Measurements from ENCODE around the gene ABCC2.

Gene ABCC2

DNA sequence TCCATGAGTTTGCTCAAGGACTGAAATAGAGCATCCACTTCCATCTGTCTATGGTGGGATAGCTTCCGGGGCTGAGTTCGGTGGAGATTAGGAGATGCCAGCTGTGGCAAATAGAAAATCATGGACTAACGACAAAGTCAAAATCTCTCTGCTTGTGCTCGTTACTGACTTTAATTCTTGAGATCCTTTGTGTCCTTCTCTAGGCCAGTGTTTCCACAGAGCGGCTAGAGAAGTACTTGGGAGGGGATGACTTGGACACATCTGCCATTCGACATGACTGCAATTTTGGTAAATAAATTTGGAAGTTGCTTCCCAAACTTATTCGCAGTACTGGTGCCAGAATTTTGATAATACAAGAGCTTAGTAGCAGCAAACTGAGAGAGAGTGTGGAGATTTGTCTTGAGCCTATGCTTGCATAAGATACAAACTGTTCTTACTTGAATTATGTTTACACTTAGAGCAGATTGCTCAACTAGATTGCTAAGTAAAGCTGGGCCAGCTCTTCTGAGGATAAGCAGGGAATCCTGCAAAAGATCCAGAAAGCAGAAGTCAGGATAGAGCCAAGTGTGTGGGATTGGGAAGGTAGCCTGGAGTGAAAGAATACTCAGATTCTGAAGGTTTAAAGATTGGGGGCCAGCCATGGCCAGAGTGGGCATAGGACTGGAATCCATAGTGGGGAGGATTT is 27.6 kb downstream of the ABCC2 start:
- H3K4me1 ChIP-seq (ENCODE audit: insufficient read depth, poor library complexity, severe bottlenecking) = no peaks in the 10 kb centered on the region
- H3K9me3 ChIP-seq (ENCODE audit: severe bottlenecking) = no peaks in the 10 kb centered on the region
- H3K27ac ChIP-seq (ENCODE audit: poor library complexity, severe bottlenecking) = no peak overlapping the region
- no peaks in the 10 kb centered on the region for H3K36me3 ChIP-seq (ENCODE audit: low read depth)
- H3K4me3 ChIP-seq (ENCODE audit: severe bottlenecking) = no peak overlapping the region
- DNase-seq (ENCODE audit: low spot score) (no peak), ATAC-seq (ENCODE audit: low read depth) (no peak)
- TF ChIP-seq, protein P1, sequence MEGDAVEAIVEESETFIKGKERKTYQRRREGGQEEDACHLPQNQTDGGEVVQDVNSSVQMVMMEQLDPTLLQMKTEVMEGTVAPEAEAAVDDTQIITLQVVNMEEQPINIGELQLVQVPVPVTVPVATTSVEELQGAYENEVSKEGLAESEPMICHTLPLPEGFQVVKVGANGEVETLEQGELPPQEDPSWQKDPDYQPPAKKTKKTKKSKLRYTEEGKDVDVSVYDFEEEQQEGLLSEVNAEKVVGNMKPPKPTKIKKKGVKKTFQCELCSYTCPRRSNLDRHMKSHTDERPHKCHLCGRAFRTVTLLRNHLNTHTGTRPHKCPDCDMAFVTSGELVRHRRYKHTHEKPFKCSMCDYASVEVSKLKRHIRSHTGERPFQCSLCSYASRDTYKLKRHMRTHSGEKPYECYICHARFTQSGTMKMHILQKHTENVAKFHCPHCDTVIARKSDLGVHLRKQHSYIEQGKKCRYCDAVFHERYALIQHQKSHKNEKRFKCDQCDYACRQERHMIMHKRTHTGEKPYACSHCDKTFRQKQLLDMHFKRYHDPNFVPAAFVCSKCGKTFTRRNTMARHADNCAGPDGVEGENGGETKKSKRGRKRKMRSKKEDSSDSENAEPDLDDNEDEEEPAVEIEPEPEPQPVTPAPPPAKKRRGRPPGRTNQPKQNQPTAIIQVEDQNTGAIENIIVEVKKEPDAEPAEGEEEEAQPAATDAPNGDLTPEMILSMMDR (IDR thresholded peaks at IDR 0.05; ENCODE audit: poor library complexity, severe bottlenecking) = no peak
- no peaks in the 10 kb centered on the region for H3K27me3 ChIP-seq (ENCODE audit: insufficient read depth, poor library complexity, severe bottlenecking)

DNA sequence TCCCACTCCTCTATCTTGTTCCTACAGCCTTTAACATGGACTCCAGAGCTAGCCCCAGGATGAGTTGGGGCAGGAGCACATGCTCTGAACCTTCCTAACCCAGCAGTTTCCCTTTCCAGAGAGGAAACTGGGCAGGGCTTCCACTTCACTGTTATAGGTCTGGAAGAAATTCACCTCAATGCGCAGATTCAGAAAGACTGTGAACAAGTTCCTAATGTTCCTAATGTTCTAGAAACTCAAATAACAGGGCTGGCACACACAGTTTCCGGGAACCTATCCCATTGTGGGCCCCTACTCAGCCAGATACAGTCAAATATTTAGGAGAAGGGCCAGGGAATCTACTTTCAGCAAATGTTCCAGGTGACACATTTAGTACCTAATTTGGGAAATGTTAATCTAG is 29.7 kb downstream of the ABCC2 start:
- TF ChIP-seq, protein P1 (IDR thresholded peaks at IDR 0.05; ENCODE audit: poor library complexity, severe bottlenecking) = no peak
- no peak for DNase-seq (ENCODE audit: low spot score)
- H3K27me3 ChIP-seq (ENCODE audit: insufficient read depth, poor library complexity, severe bottlenecking) = no peaks in the 10 kb centered on the region
- H3K27ac ChIP-seq (ENCODE audit: poor library complexity, severe bottlenecking) = no peak overlapping the region
- no peaks in the 10 kb centered on the region for H3K36me3 ChIP-seq (ENCODE audit: low read depth)
- no peak overlapping the region for H3K4me3 ChIP-seq (ENCODE audit: severe bottlenecking)
- no peaks in the 10 kb centered on the region for H3K9me3 ChIP-seq (ENCODE audit: severe bottlenecking)
- H3K4me1 ChIP-seq (ENCODE audit: insufficient read depth, poor library complexity, severe bottlenecking) = no peaks in the 10 kb centered on the region
- ATAC-seq (ENCODE audit: low read depth) = no peak

- Histone ChIP-seq H3K4me3 (ENCODE audit: severe bottlenecking) (no peak overlapping the region), H3K27ac (ENCODE audit: poor library complexity, severe bottlenecking) (no peak overlapping the region), H3K27me3 (ENCODE audit: insufficient read depth, poor library complexity, severe bottlenecking) (no peaks in the 10 kb centered on the region), H3K36me3 (ENCODE audit: low read depth) (no peaks in the 10 kb centered on the region), H3K9me3 (ENCODE audit: severe bottlenecking) (no peaks in the 10 kb centered on the region), H3K4me1 (ENCODE audit: insufficient read depth, poor library complexity, severe bottlenecking) (no peaks in the 10 kb centered on the region)
- ATAC-seq (ENCODE audit: low read depth) = no peak
- no peak for DNase-seq (ENCODE audit: low spot score)
- TF ChIP-seq, protein P1 (IDR thresholded peaks at IDR 0.05; ENCODE audit: poor library complexity, severe bottlenecking) = no peak
These were observed 31.7 kb downstream of the ABCC2 start for GRCh38 chr10:99814143-99814542.

GRCh38 chr10:99815621-99816020 is 33.2 kb downstream of the ABCC2 start:
- Histone ChIP-seq H3K4me1 (ENCODE audit: insufficient read depth, poor library complexity, severe bottlenecking) (no peaks in the 10 kb centered on the region), H3K27me3 (ENCODE audit: insufficient read depth, poor library complexity, severe bottlenecking) (no peaks in the 10 kb centered on the region), H3K9me3 (ENCODE audit: severe bottlenecking) (no peaks in the 10 kb centered on the region), H3K36me3 (ENCODE audit: low read depth) (no peaks in the 10 kb centered on the region), H3K27ac (ENCODE audit: poor library complexity, severe bottlenecking) (no peak overlapping the region), H3K4me3 (ENCODE audit: severe bottlenecking) (no peak overlapping the region)
- DNase-seq (ENCODE audit: low spot score) (no peak), ATAC-seq (ENCODE audit: low read depth) (no peak)
- TF ChIP-seq, protein P1 (IDR thresholded peaks at IDR 0.05; ENCODE audit: poor library complexity, severe bottlenecking) = no peak

- H3K4me1 ChIP-seq (ENCODE audit: insufficient read depth, poor library complexity, severe bottlenecking) = no peaks in the 10 kb centered on the region
- H3K36me3 ChIP-seq (ENCODE audit: low read depth) = no peaks in the 10 kb centered on the region
- H3K9me3 ChIP-seq (ENCODE audit: severe bottlenecking) = no peaks in the 10 kb centered on the region
- ATAC-seq (ENCODE audit: low read depth) (no peak), DNase-seq (ENCODE audit: low spot score) (no peak)
- no peak overlapping the region for H3K4me3 ChIP-seq (ENCODE audit: severe bottlenecking)
- no peaks in the 10 kb centered on the region for H3K27me3 ChIP-seq (ENCODE audit: insufficient read depth, poor library complexity, severe bottlenecking)
- TF ChIP-seq, protein P1 (IDR thresholded peaks at IDR 0.05; ENCODE audit: poor library complexity, severe bottlenecking) = no peak
- no peak overlapping the region for H3K27ac ChIP-seq (ENCODE audit: poor library complexity, severe bottlenecking)
These were observed 45.5 kb downstream of the ABCC2 start for GRCh38 chr10:99827936-99828335.

Measured in RWPE2 (cell line).